ENCODE results near the gene EPGN.
"Not testable (repeated sequence)": the region's sequence is repeated elsewhere in the genome, so short reads cannot be mapped to it uniquely, and the experiment has no call there.

EPGN gene

GRCh38 chr4:74311696-74312313 is 3.5 kb downstream of the EPGN start:
- DNase-seq, result no peak

- no peak for DNase-seq
Observed at GRCh38 chr4:74314329-74314728, 6.1 kb downstream of the EPGN start.

GRCh38 chr4:74314944-74315343 is 6.7 kb downstream of the EPGN start:
- no peak for DNase-seq

GRCh38 chr4:74315376-74315775 is 7.1 kb downstream of the EPGN start:
- no peak for DNase-seq

- no peak for DNase-seq
Observed at GRCh38 chr4:74316397-74316796, 8.1 kb downstream of the EPGN start.

- DNase-seq, result no peak
Observed at GRCh38 chr4:74317616-74318246, 9.5 kb downstream of the EPGN start.

GRCh38 chr4:74318276-74318675 is 10.0 kb downstream of the EPGN start:
- DNase-seq, result no peak

GRCh38 chr4:74319470-74319869 is 11.2 kb downstream of the EPGN start:
- DNase-seq, result no peak

GRCh38 chr4:74320559-74321118 is 12.4 kb downstream of the EPGN start:
- DNase-seq, result peak; percentile 5

GRCh38 chr4:74322301-74322700 is 14.0 kb downstream of the EPGN start:
- DNase-seq, result no peak

GRCh38 chr4:74323663-74324062 is 15.4 kb downstream of the EPGN start:
- no peak for DNase-seq

GRCh38 chr4:74324262-74324661 is 16.0 kb downstream of the EPGN start:
- no peak for DNase-seq

GRCh38 chr4:74325886-74326285 is 17.6 kb downstream of the EPGN start:
- DNase-seq, result no peak

GRCh38 chr4:74327762-74328161 is 19.5 kb downstream of the EPGN start:
- no peak for DNase-seq

GRCh38 chr4:74328501-74328900 is 20.2 kb downstream of the EPGN start:
- DNase-seq, result no peak

- DNase-seq, result no peak
Observed at GRCh38 chr4:74329307-74329706, 21.0 kb downstream of the EPGN start.

GRCh38 chr4:74330295-74330750 is 22.1 kb downstream of the EPGN start:
- no peak for DNase-seq

- no peak for DNase-seq
Observed at GRCh38 chr4:74331252-74331651, 23.0 kb downstream of the EPGN start.

- DNase-seq, result no peak
Observed at GRCh38 chr4:74331944-74332343, 23.7 kb downstream of the EPGN start.

- no peak for DNase-seq
Observed at GRCh38 chr4:74334636-74335035, 26.4 kb downstream of the EPGN start.

- no peak for DNase-seq
Observed at GRCh38 chr4:74335341-74336021, 27.2 kb downstream of the EPGN start.

- no peak for DNase-seq
Observed at GRCh38 chr4:74338792-74339333, 30.6 kb downstream of the EPGN start.

- no peak for DNase-seq
Observed at GRCh38 chr4:74339501-74339900, 31.2 kb downstream of the EPGN start.

- DNase-seq, result not testable (repeated sequence)
Observed at GRCh38 chr4:74340421-74340820, 32.2 kb downstream of the EPGN start.

Measured in SIG-M5 (cell line).